Measurements from ENCODE around the gene PCDHB5. TPM values are rescaled to one million over a fixed set of nuclear protein-coding genes. Genes with fewer than 3 reads are reported as not detected.
A peak's percentile ranks its signal among the peaks of the same experiment; 100 is the strongest.
"Not testable (repeated sequence)": the region's sequence is repeated elsewhere in the genome, so short reads cannot be mapped to it uniquely, and the experiment has no call there.

PCDHB5 gene
- polyA plus RNA-seq, 1 donor (not counting 4 experiments of a cell fraction or from before 2014, with no cell fraction given) = 0.09 TPM

- Histone ChIP-seq H3K36me3 (ENCODE audit: control insufficient read depth in 2 of 2, extremely low read depth in 1 of 2, insufficient read depth in 2 of 2, low read length in 2 of 2) (no peaks in the 10 kb centered on the region), H3K9ac (ENCODE audit: control insufficient read depth, extremely low read depth, insufficient read depth, low read length) (no peak within 1 kb of the TSS), H3K9me1 (ENCODE audit: control insufficient read depth, extremely low read depth, insufficient read depth, low read length) (no peaks in the 10 kb centered on the region), H3K9me3 (ENCODE audit: control insufficient read depth, low read depth, low read length) (peaks cover 2% of the 10 kb centered on the region), H2AFZ (ENCODE audit: control insufficient read depth, low read length) (no peak within 1 kb of the TSS), H4K20me1 (ENCODE audit: control insufficient read depth, extremely low read depth, insufficient read depth, low read length) (no peaks in the 10 kb centered on the region), H3K27me3 (ENCODE audit: control insufficient read depth, extremely low read depth, insufficient read depth, low read length) (no peaks in the 10 kb centered on the region), H3K4me1 (ENCODE audit: control insufficient read depth, extremely low read depth, insufficient read depth, low read length) (no peaks in the 10 kb centered on the region), H3K79me2 (ENCODE audit: control insufficient read depth, insufficient read depth, low read length) (no peaks in the 10 kb centered on the region), H3K4me2 (ENCODE audit: control insufficient read depth, extremely low read depth, insufficient read depth, low read depth, low read length) (no peak within 1 kb of the TSS), H3K4me3 (ENCODE audit: control insufficient read depth in 2 of 3, extremely low read depth in 1 of 3, insufficient read depth in 2 of 3, low read depth in 1 of 3, low read length in 3 of 3) (no peak within 1 kb of the TSS), H3K27ac (ENCODE audit: control insufficient read depth, insufficient read depth, low read length) (no peak within 1 kb of the TSS)
- dilution Hi-C loops (cut with MboI; ENCODE audit: extremely low pct_ligation_motif_present, low sequenced_read_pairs) = no loop called here
- DNase-seq (ENCODE audit: low read depth, low spot score) (no peak), FAIRE-seq (no peak)
- TF ChIP-seq EZH2 (IDR thresholded peaks at IDR 0.05; ENCODE audit: low read length) (no peak), CTCF (optimal IDR thresholded peaks at IDR 0.05 in 1 of 3, IDR thresholded peaks at IDR 0.05 in 1 of 3, conservative IDR thresholded peaks at IDR 0.05 in 1 of 3; ENCODE audit: extremely low read depth in 1 of 3, insufficient read depth in 2 of 3, low read length in 3 of 3) (peak; percentile 18 to 32 (median 25))
These were observed 34.7 kb upstream of the PCDHB5 start, which contains the start of gene PCDHB3 for GRCh38 chr5:141100243-141100805. PCDHB3 (plus strand) TSS chr5:141100473; CDS start chr5:141100650, 177 bp downstream.

GRCh38 chr5:141101059-141101458, 33.9 kb upstream of the PCDHB5 start:
- DNase-seq (ENCODE audit: low read depth, low spot score) (no peak), FAIRE-seq (no peak)
- Histone ChIP-seq H3K4me2 (ENCODE audit: control insufficient read depth, extremely low read depth, insufficient read depth, low read depth, low read length) (no peak overlapping the region), H3K9ac (ENCODE audit: control insufficient read depth, extremely low read depth, insufficient read depth, low read length) (no peak overlapping the region), H3K4me1 (ENCODE audit: control insufficient read depth, extremely low read depth, insufficient read depth, low read length) (no peaks in the 10 kb centered on the region), H3K27ac (ENCODE audit: control insufficient read depth, insufficient read depth, low read length) (no peak overlapping the region), H3K27me3 (ENCODE audit: control insufficient read depth, extremely low read depth, insufficient read depth, low read length) (no peaks in the 10 kb centered on the region), H3K9me3 (ENCODE audit: control insufficient read depth, low read depth, low read length) (no peaks in the 10 kb centered on the region), H2AFZ (ENCODE audit: control insufficient read depth, low read length) (no peak overlapping the region), H4K20me1 (ENCODE audit: control insufficient read depth, extremely low read depth, insufficient read depth, low read length) (no peaks in the 10 kb centered on the region), H3K79me2 (ENCODE audit: control insufficient read depth, insufficient read depth, low read length) (no peaks in the 10 kb centered on the region), H3K9me1 (ENCODE audit: control insufficient read depth, extremely low read depth, insufficient read depth, low read length) (no peaks in the 10 kb centered on the region), H3K36me3 (ENCODE audit: control insufficient read depth in 2 of 2, extremely low read depth in 1 of 2, insufficient read depth in 2 of 2, low read length in 2 of 2) (no peaks in the 10 kb centered on the region), H3K4me3 (ENCODE audit: control insufficient read depth in 2 of 3, extremely low read depth in 1 of 3, insufficient read depth in 2 of 3, low read depth in 1 of 3, low read length in 3 of 3) (no peak overlapping the region)
- TF ChIP-seq EZH2 (IDR thresholded peaks at IDR 0.05; ENCODE audit: low read length) (no peak), CTCF (optimal IDR thresholded peaks at IDR 0.05 in 1 of 3, IDR thresholded peaks at IDR 0.05 in 1 of 3, conservative IDR thresholded peaks at IDR 0.05 in 1 of 3; ENCODE audit: extremely low read depth in 1 of 3, insufficient read depth in 2 of 3, low read length in 3 of 3) (no peak)
- dilution Hi-C loops (cut with MboI; ENCODE audit: extremely low pct_ligation_motif_present, low sequenced_read_pairs) = no loop called here

GRCh38 chr5:141102070-141102469, 32.9 kb upstream of the PCDHB5 start:
- H3K27ac ChIP-seq (ENCODE audit: control insufficient read depth, insufficient read depth, low read length); H2AFZ ChIP-seq (ENCODE audit: control insufficient read depth, low read length); H3K36me3 ChIP-seq (ENCODE audit: control insufficient read depth in 2 of 2, extremely low read depth in 1 of 2, insufficient read depth in 2 of 2, low read length in 2 of 2); DNase-seq (ENCODE audit: low read depth, low spot score); H3K27me3 ChIP-seq (ENCODE audit: control insufficient read depth, extremely low read depth, insufficient read depth, low read length); H3K9me1 ChIP-seq (ENCODE audit: control insufficient read depth, extremely low read depth, insufficient read depth, low read length); FAIRE-seq; H3K4me2 ChIP-seq (ENCODE audit: control insufficient read depth, extremely low read depth, insufficient read depth, low read depth, low read length); H4K20me1 ChIP-seq (ENCODE audit: control insufficient read depth, extremely low read depth, insufficient read depth, low read length); H3K4me3 ChIP-seq (ENCODE audit: control insufficient read depth in 2 of 3, extremely low read depth in 1 of 3, insufficient read depth in 2 of 3, low read depth in 1 of 3, low read length in 3 of 3); H3K4me1 ChIP-seq (ENCODE audit: control insufficient read depth, extremely low read depth, insufficient read depth, low read length); H3K79me2 ChIP-seq (ENCODE audit: control insufficient read depth, insufficient read depth, low read length); dilution Hi-C loops (cut with MboI; ENCODE audit: extremely low pct_ligation_motif_present, low sequenced_read_pairs); H3K9me3 ChIP-seq (ENCODE audit: control insufficient read depth, low read depth, low read length); H3K9ac ChIP-seq (ENCODE audit: control insufficient read depth, extremely low read depth, insufficient read depth, low read length): not testable (repeated sequence)

GRCh38 chr5:141102471-141102870, 32.5 kb upstream of the PCDHB5 start:
- dilution Hi-C loops (cut with MboI; ENCODE audit: extremely low pct_ligation_motif_present, low sequenced_read_pairs); H3K27me3 ChIP-seq (ENCODE audit: control insufficient read depth, extremely low read depth, insufficient read depth, low read length); H3K4me2 ChIP-seq (ENCODE audit: control insufficient read depth, extremely low read depth, insufficient read depth, low read depth, low read length); H2AFZ ChIP-seq (ENCODE audit: control insufficient read depth, low read length); DNase-seq (ENCODE audit: low read depth, low spot score); H3K79me2 ChIP-seq (ENCODE audit: control insufficient read depth, insufficient read depth, low read length); H3K9me3 ChIP-seq (ENCODE audit: control insufficient read depth, low read depth, low read length); H3K4me3 ChIP-seq (ENCODE audit: control insufficient read depth in 2 of 3, extremely low read depth in 1 of 3, insufficient read depth in 2 of 3, low read depth in 1 of 3, low read length in 3 of 3); H3K36me3 ChIP-seq (ENCODE audit: control insufficient read depth in 2 of 2, extremely low read depth in 1 of 2, insufficient read depth in 2 of 2, low read length in 2 of 2); H3K9ac ChIP-seq (ENCODE audit: control insufficient read depth, extremely low read depth, insufficient read depth, low read length); H3K4me1 ChIP-seq (ENCODE audit: control insufficient read depth, extremely low read depth, insufficient read depth, low read length); H3K27ac ChIP-seq (ENCODE audit: control insufficient read depth, insufficient read depth, low read length); FAIRE-seq; H4K20me1 ChIP-seq (ENCODE audit: control insufficient read depth, extremely low read depth, insufficient read depth, low read length); H3K9me1 ChIP-seq (ENCODE audit: control insufficient read depth, extremely low read depth, insufficient read depth, low read length): not testable (repeated sequence)
